Measurements from ENCODE around the gene UBE2O.

GRCh38 chr17:76404976-76405563, 47.9 kb downstream of the UBE2O start:
- TF ChIP-seq CTCF (IDR thresholded peaks at IDR 0.05) = no peak
- no peak for TF ChIP-seq NR2C2 (CRISPR knock-in tag; IDR thresholded peaks at IDR 0.05)
- no peak for TF ChIP-seq USF2 (CRISPR knock-in tag; IDR thresholded peaks at IDR 0.05)
- no peak for TF ChIP-seq ELF4 (CRISPR knock-in tag; IDR thresholded peaks at IDR 0.05; ENCODE audit: low read depth)
- TF ChIP-seq MAX (CRISPR knock-in tag; IDR thresholded peaks at IDR 0.05) = no peak
